NCI-H2107 (cell line): ENCODE measurements around the gene TEX35.
"Not testable (repeated sequence)": the region's sequence is repeated elsewhere in the genome, so short reads cannot be mapped to it uniquely, and the experiment has no call there.

Experiments
- DNase-seq: peaks from one replicate; lab custom pipeline; 2025; lab: John Stamatoyannopoulos, UW

Gene TEX35

GRCh38 chr1:178494569-178494971 lies 18.3 kb upstream of the TEX35 start:
- no peak for DNase-seq

GRCh38 chr1:178495158-178495557 lies 17.8 kb upstream of the TEX35 start:
- DNase-seq, result no peak

DNA sequence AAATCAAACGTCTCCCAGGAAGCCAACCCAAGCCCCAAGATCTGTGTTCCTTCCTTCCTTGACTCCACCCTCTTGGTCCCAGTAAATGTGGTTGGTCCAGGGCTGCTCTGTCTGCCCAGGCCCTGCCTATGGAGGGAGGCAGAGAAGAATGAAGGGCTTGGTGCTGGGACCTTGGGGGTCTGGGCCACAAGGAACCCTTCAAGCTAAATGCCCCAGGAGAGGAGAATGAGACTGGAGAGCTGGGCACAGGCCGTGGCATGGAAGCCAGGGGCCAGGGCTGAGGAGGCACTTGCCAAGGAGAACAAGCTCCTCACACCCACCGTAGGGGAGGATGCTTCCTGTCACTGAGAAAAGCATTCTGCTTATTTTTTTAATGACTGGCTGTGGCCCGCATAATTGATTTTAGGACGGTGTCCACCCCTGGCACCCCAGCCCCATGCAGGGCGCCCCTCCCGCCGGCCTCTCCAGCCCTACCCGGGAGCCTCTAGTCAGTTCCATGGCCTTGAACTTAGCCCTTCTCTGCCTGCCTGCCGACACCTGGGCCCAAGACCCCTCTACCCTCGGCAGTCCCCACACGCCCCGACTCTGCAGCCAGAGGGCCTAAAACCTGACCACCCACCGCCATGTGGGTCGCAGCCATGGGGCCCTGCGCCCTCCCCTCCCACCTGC lies 17.0 kb upstream of the TEX35 start:
- DNase-seq, result no peak

GRCh38 chr1:178496410-178497135 lies 16.3 kb upstream of the TEX35 start, which contains the start of gene CLEC20A:
Gene CLEC20A (minus strand): TSS chr1:178496964. CDS start chr1:178496939, 25 bp downstream.
- no peak for DNase-seq

GRCh38 chr1:178497903-178498478 lies 14.9 kb upstream of the TEX35 start:
- no peak for DNase-seq

DNA sequence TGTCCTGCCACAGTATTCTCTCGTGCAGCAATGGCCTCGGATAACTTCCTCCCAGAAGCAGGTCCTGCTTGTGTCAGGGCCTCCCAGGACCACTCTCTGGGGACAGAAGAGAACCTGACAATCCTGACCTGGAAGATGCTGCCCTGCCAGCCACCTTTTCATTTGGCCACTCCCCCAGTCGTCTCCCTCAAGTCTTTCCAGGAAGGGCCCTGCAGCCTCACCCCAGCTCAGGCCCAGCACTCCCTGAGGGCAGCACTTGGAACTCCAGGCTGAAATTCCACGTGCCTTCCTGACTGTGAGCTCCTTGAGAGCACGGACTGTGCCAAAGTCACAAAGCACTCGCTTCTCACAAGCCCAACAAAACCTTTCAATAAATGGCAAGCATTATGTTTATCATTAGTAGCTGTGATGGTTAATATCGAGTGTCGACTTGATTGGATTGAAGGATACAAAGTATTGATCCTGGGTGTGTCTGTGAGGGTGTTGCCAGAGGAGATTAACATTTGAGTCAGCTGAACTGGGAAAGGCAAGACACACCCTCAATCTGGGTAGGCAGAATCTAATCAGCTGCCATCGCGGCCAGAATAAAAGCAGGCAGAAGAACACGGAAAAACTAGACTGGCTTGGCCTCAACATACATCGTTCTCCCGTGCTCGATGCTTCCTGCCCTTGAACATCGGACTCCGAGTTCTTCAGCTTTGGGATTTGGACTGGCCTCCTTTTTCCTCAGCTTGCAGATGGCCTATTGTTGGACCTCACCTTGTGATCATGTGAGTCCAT lies 13.8 kb upstream of the TEX35 start:
- DNase-seq, result no peak

DNA sequence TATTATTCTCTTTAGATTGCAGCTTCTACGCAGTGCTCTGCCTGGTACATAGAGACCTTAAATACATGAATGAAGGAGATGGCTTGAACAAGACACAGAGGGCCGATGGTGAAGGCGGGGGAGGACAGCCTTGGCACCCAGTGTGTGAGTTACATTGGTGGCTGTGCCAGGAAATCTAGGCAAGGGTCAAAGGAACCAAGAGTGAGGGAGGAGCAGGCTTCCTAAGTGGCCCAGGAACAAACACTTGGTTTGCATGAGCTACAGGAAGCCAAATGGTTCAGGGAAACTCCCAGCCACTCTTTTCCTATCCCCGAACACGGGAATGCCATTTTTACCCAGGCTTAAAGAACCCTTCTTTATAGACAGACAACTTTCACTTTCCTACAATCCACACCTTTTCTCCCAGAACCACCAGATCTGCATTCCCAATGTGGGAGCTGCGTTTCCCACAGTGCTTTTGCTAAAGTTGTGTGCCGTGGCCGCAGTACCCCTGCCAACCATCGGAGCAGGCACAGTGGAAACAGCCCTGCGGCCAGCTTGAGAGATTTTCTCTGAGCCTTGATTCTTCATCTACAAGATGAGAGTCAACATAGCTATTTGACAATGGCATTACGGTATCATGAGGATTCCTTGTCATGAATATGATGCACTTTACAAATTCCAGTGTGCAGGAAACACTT lies 12.7 kb upstream of the TEX35 start:
- DNase-seq, result no peak

DNA sequence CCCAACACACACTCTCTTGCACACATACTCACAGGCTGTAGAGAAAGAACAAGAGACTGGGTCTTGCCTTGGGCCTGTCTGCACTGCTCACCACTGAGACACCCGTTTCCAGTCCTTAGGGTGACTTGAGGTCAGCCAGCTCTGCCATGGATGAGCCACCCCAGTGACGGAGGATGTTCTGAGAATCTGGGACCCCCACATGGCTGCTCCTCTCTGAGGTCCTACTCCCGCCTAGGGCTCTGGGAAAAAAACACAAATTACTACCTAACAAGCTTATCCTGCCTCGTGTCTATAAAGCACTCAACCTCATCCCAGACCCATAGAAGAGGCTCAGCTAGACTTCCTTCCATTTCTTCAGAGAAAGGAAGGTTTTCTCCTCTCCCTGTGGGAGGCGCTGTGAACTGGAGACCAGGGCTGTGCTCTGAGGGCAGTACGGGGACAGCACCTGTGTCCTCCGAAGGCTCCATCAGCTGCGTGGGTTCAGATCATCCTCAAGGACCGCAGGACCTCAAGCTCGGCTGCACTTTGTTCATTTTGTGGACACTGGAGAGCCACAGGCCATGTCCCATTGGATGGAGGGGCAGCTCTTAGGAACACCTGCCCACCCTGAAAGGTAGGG lies 11.9 kb upstream of the TEX35 start:
- no peak for DNase-seq

DNA sequence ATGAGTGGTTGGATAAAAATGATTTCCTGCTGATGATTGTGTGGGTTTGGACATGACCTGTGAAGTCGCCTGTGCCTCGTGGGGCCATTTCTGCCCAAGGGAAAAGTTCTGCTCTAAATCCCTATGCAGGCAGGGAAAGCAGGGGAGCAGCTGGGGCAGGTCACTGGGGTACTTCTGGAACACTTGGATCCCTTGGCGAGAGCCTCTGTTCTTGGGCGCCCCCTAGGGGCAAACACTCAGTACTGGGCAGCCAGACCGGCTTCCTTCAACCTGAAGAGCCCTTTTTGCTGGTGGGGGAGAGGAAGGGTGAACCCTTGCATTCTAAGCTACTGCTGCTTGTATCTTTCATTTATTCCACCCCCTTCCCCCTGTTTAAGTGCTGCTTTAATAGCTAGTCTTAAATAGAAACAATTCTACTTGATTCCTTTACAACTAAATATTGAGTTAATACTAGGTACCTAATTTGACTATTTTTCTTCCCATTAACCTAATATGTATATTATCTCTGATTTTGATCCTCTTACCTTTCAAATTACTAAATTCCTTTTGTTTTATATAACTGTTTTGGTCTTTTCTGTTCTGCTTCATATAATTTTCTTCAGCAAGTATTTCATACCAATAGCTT lies 11.1 kb upstream of the TEX35 start:
- peak; percentile 37 for DNase-seq

GRCh38 chr1:178502330-178502714 lies 10.6 kb upstream of the TEX35 start:
- DNase-seq, result no peak

DNA sequence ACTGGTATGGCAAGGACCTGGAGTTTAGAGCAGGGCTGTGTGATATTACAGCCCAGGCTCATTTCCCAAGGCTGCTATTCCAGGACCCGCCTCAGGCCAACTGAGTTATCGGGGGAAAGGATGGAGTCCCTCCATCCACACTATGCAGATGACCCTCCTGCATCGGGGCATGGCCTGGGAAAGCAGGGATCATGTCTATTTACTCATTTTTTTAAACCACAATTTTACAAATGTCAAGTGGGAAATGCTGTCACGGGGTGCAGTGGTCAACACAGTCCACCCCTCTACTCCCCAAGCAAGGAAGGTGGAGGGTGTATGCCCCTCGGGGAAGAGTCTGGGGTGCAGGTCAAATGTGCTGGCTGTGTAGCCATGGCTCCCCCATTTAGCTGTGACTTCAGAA lies 10.1 kb upstream of the TEX35 start:
- no peak for DNase-seq

DNA sequence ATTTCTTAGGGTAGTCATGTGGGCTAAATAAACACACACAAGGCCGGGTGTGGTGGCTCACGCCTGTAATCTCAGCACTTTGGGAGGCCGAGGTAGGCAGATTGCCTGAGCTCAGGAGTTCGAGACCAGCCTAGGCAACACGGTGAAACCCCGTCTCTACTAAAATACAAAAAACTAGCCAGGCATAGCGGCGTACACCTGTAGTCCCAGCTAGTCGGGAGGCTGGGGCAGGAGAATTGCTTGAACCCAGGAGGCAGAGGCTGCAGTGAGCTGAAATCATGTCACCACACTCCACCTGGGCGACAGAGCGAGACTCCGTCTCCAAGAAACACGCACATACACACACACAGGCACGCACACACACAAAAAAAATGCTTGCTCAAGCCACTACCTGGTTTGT lies 9.6 kb upstream of the TEX35 start:
- not testable (repeated sequence) for DNase-seq

DNA sequence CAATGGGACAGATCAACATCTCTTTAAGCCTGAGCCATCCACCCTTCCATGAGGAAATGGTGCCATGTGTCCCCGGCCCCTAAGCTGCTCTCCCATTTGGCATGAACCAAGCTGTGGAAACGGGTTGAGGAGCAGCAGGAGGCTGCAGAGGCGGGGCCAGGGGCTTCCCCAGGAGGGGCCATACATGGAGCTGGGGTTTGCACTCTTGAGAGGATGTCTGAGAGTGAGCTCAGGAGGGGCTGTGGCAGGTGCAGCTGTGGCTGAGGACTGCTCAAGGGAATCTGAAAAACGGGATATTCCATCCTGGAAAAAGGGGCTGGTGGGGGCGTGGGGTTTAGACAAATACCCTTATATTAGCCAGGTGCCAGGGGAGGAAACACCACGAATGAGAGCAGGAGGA lies 9.1 kb upstream of the TEX35 start:
- no peak for DNase-seq

GRCh38 chr1:178504286-178504685 lies 8.6 kb upstream of the TEX35 start:
- DNase-seq, result no peak

DNA sequence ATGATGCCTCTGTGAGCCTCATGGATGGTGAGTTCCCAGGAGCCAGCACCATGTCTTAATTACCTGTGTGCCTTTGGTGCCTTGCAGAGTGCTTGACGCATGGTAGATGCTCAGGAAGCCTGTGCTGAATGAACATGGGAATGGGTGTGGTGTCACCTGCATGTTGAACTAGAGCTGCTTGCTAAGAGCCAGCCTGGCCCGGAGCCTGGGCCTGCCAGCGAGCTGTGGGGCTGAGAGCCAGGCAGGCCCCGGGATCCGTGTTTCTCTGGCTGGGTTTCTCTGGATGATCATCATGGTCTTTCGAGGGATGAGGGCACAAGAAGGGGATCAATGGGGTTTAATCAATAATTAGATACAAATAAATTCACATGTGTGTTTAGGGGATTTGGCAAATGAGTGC lies 6.7 kb upstream of the TEX35 start:
- DNase-seq, result no peak

DNA sequence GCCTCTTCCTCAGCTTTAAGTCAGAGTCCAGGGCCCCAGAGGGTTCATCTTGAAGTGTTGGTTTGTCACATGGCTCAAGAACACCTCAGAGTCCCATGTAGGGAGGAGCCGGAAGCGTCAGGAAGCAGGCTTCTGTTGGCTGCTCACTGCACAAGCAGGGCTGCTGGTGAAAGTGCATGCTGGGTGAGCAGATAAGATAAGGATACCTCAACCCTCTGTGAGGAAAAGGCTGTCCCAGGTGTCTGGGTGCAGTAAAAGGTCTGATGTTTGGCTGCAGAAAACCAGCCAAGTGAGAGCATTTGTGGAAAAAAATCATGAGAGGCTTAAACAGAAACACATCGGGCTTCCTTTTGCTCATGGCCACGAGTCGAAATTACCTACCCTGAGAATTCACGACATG lies 6.2 kb upstream of the TEX35 start:
- DNase-seq, result no peak

DNA sequence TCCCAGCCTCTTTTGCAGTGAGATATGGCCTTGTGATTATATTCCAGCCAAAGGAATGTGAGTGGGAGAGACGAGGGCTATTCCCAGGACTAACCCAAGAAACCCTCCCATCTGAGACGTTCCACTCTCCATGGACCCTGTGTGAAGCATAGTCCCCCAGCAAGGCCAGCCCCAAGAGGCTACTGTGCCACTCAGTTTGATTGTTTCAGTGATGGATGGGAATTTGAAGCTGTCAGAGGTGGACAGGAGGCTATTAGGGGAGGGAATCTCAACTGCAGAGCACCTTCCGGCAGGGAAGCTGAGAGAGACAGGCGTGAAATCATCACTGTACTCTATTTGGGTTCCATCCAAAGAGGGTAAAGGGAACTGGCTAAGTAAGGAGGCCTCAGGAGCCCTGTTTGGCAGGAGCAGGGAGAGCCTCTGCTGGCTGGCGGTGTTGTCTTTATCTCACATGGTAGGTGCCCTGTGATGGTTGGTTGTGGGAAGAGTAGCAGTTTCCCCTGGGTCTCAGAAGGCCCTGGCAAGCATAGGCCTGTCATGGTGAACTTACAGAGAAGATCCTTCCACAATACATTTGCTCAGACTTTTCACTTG lies 3.4 kb upstream of the TEX35 start:
- no peak for DNase-seq

GRCh38 chr1:178510155-178510554 lies 2.8 kb upstream of the TEX35 start:
- no peak for DNase-seq

DNA sequence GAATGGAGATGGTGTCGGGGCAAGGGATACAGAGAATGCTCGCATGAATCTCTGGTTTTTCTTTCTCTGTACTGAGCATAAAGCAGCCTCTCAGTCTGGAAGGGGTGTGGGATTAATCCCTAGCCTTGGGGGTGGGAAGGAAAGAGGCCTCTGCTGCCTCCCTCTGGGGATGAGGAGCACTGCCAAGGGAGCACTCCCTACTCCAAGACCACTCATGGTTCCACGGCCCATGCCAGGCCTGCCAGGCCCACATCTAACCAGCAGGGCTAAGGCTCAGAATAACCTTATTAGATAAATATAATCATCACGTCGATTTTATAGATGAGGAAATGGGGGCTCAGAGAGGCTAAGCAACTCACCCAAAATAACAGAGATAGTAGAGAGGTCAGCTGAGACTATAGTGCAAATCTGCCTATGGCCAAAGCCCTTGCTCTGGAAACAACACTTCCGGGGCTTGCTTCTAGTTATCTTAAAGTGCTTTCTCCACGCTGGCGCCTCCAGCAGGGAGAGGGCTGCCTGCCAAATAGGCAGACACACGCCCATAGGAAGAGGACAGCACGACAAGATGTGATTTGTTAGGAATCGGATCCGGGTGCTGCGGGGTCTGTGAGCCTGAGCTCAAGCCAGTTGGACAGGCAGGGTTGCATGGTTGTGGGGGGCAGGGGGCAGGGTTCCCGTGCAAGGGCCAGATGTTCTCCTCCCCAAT lies 522 bp downstream of the TEX35 start:
- DNase-seq, result no peak

GRCh38 chr1:178516110-178516509 lies 3.2 kb downstream of the TEX35 start:
- no peak for DNase-seq
